Glutamatergic neuron (in vitro differentiated cells): ENCODE results near the gene SLC30A2. TPM values are rescaled to one million over a fixed set of nuclear protein-coding genes. Genes with fewer than 3 reads are reported as not detected.

Source experiments
- DNase-seq: peaks from one replicate; pipeline ENCODE4 v3.0.0; 2022
- H3K27ac Mint-ChIP-seq: one replicate; pipeline ENCODE4 v1.8.0; 2020; ENCODE audit warnings: mild to moderate bottlenecking, mixed read lengths, inconsistent platforms; ENCODE audit not compliant: unreplicated experiment
- H3K27me3 Mint-ChIP-seq: one replicate; pipeline ENCODE4 v1.8.0; 2020; ENCODE audit warnings: mild to moderate bottlenecking, moderate library complexity, mixed read lengths, inconsistent platforms; ENCODE audit not compliant: unreplicated experiment
- H3K36me3 Mint-ChIP-seq: one replicate; pipeline ENCODE4 v1.8.0; 2020; ENCODE audit warnings: mild to moderate bottlenecking, mixed read lengths, inconsistent platforms; ENCODE audit not compliant: unreplicated experiment
- H3K4me1 Mint-ChIP-seq: one replicate; pipeline ENCODE4 v1.8.0; 2020; ENCODE audit warnings: mild to moderate bottlenecking, low read depth, mixed read lengths, inconsistent platforms; ENCODE audit not compliant: unreplicated experiment
- H3K4me3 Mint-ChIP-seq: one replicate; pipeline ENCODE4 v1.8.0; 2020; ENCODE audit warnings: mild to moderate bottlenecking, mixed read lengths, inconsistent platforms; ENCODE audit not compliant: unreplicated experiment
- H3K9me3 Mint-ChIP-seq: one replicate; pipeline ENCODE4 v1.8.0; 2020; ENCODE audit warnings: mild to moderate bottlenecking, moderate library complexity, mixed read lengths, inconsistent platforms; ENCODE audit not compliant: unreplicated experiment
- total RNA-seq: library from RNA; stranded (reverse); fragmentation: NEBNext Ultra II Directional; extraction: Animal tissue kit (Norgen Biotek cat#: 25700); gene quantifications from one replicate; pipeline ENCODE4 v1.2.1, GENCODE V29; 2021; ENCODE audit not compliant: unreplicated experiment
- TF ChIP-seq, protein P1 (sequence below): fragments of 200-600 bp; sonication (generic); IDR thresholded peaks from one replicate; pipeline ENCODE4 v1.5.0; 2021; ENCODE audit not compliant: partially characterized antibody, unreplicated experiment

Gene SLC30A2
- total RNA-seq, 1 donor from 2014 or later = not detected

DNA sequence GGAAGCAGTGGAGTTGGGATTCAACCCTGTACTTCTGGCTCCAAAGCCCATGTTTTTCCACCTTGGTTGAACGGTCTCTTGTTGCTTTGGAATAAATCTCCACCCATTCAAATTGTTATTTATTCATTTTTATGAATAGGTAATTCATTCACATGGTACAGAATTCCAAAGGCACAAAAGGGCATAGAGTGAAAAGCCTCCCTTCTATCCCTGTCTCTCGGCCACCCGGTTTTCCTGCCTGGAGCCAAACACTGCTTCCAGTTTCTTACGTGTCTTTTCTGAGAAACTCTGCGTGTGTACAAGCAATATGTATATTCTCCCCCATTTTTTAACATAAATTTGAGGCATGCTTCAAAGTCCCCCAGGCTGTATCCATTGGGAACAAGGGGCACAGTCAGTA lies 20.4 kb downstream of the SLC30A2 start:
- no peaks in the 10 kb centered on the region for H3K9me3 Mint-ChIP-seq
- peaks cover 9% of the 10 kb centered on the region for H3K27me3 Mint-ChIP-seq
- H3K4me1 Mint-ChIP-seq = peaks cover 6% of the 10 kb centered on the region
- no peak overlapping the region for H3K4me3 Mint-ChIP-seq
- no peak for DNase-seq
- TF ChIP-seq, protein P1, sequence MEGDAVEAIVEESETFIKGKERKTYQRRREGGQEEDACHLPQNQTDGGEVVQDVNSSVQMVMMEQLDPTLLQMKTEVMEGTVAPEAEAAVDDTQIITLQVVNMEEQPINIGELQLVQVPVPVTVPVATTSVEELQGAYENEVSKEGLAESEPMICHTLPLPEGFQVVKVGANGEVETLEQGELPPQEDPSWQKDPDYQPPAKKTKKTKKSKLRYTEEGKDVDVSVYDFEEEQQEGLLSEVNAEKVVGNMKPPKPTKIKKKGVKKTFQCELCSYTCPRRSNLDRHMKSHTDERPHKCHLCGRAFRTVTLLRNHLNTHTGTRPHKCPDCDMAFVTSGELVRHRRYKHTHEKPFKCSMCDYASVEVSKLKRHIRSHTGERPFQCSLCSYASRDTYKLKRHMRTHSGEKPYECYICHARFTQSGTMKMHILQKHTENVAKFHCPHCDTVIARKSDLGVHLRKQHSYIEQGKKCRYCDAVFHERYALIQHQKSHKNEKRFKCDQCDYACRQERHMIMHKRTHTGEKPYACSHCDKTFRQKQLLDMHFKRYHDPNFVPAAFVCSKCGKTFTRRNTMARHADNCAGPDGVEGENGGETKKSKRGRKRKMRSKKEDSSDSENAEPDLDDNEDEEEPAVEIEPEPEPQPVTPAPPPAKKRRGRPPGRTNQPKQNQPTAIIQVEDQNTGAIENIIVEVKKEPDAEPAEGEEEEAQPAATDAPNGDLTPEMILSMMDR = no peak
- H3K36me3 Mint-ChIP-seq = no peaks in the 10 kb centered on the region
- no peak overlapping the region for H3K27ac Mint-ChIP-seq

DNA sequence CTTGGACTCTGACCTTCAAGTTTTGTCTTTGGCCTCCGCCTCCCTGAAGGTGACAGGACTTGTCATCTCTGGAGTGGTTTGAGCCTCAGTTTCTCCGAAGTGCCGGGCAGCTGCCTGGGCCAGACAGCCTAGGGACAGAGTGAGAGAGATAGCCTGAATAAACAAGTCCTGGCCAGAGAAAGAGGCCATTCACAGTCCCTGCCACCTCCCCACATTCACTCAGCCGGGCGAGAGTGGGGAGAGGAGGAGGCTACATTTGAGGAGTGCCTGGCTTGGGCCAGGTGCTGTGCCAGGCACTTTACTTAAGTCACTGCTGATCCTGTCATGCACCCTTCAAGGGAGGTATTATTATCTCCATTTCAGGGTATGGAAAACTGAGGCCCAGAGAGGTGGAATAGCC lies 20.9 kb downstream of the SLC30A2 start:
- H3K27me3 Mint-ChIP-seq = peaks cover 9% of the 10 kb centered on the region
- H3K27ac Mint-ChIP-seq = no peak overlapping the region
- peaks cover 6% of the 10 kb centered on the region for H3K4me1 Mint-ChIP-seq
- no peaks in the 10 kb centered on the region for H3K36me3 Mint-ChIP-seq
- no peak for DNase-seq
- no peak overlapping the region for H3K4me3 Mint-ChIP-seq
- no peaks in the 10 kb centered on the region for H3K9me3 Mint-ChIP-seq
- TF ChIP-seq, protein P1 = no peak

DNA sequence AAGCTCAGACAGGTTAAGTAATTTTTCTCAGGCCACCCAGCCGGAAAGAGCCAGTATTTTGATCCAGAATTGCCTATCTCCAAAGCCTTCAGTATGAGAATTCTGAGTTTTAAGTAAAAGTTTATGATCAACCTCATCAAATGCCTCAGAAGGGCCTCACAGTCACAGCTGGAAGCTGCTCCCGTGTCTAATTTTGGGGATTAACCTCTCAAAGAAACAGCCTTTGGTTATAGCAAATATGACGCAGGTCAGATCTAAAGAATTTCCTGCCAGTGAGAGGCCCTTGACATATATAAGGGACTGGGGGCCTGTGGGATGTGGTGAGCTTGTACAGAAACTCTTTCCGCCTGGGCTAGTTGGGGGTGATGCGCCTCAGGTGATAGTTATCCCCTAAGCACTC lies 22.1 kb downstream of the SLC30A2 start:
- DNase-seq = no peak
- no peaks in the 10 kb centered on the region for H3K36me3 Mint-ChIP-seq
- no peak overlapping the region for H3K4me3 Mint-ChIP-seq
- TF ChIP-seq, protein P1 = no peak
- no peaks in the 10 kb centered on the region for H3K9me3 Mint-ChIP-seq
- peaks cover 10% of the 10 kb centered on the region for H3K4me1 Mint-ChIP-seq
- H3K27ac Mint-ChIP-seq = no peak overlapping the region
- peaks cover 9% of the 10 kb centered on the region for H3K27me3 Mint-ChIP-seq

GRCh38 chr1:26023009-26023408 lies 22.9 kb downstream of the SLC30A2 start:
- no peak overlapping the region for H3K27ac Mint-ChIP-seq
- no peak overlapping the region for H3K4me3 Mint-ChIP-seq
- peaks cover 15% of the 10 kb centered on the region for H3K4me1 Mint-ChIP-seq
- TF ChIP-seq, protein P1 = no peak
- no peaks in the 10 kb centered on the region for H3K9me3 Mint-ChIP-seq
- peaks cover 9% of the 10 kb centered on the region for H3K27me3 Mint-ChIP-seq
- no peaks in the 10 kb centered on the region for H3K36me3 Mint-ChIP-seq
- DNase-seq = no peak

DNA sequence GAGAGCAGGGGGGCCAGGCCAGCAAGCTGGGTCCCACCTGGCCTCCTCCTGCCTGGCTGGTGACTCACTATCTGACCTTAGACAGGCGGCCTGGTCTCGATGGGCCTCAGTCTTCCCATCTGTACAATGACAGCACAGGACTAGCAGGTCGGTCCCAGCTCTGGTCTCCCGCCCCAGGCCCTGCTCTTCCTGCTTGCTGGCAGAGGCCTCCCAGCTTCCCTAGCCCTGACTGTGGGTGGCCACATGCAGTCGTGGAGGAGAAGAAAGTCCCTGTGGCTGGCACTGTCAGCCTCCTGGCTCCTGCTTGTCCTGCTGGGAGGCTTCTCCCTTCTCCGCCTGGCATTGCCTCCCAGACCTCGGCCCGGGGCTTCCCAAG lies 23.5 kb downstream of the SLC30A2 start:
- H3K4me3 Mint-ChIP-seq = no peak overlapping the region

More for the DNA sequence above, 23.5 kb downstream of the SLC30A2 start:
- H3K9me3 Mint-ChIP-seq = no peaks in the 10 kb centered on the region
- H3K27ac Mint-ChIP-seq = peak overlapping the region; percentile 43
- peaks cover 15% of the 10 kb centered on the region for H3K4me1 Mint-ChIP-seq
- TF ChIP-seq, protein P1 = no peak
- H3K36me3 Mint-ChIP-seq = no peaks in the 10 kb centered on the region
- DNase-seq = no peak
- H3K27me3 Mint-ChIP-seq = peaks cover 9% of the 10 kb centered on the region
